GM18502 (cell line): ENCODE data around the gene ARFRP1.

Source experiments
- ATAC-seq: cut with Tn5 transposase; IDR thresholded peaks from one replicate; pipeline ENCODE4 v1.9.1; 2021; ENCODE audit warnings: mild to moderate bottlenecking; ENCODE audit not compliant: unreplicated experiment, poor library complexity

ARFRP1 gene

GRCh38 chr20:63744158-63744557 lies 36.4 kb upstream of the ARFRP1 start:
- no peak for ATAC-seq

DNA sequence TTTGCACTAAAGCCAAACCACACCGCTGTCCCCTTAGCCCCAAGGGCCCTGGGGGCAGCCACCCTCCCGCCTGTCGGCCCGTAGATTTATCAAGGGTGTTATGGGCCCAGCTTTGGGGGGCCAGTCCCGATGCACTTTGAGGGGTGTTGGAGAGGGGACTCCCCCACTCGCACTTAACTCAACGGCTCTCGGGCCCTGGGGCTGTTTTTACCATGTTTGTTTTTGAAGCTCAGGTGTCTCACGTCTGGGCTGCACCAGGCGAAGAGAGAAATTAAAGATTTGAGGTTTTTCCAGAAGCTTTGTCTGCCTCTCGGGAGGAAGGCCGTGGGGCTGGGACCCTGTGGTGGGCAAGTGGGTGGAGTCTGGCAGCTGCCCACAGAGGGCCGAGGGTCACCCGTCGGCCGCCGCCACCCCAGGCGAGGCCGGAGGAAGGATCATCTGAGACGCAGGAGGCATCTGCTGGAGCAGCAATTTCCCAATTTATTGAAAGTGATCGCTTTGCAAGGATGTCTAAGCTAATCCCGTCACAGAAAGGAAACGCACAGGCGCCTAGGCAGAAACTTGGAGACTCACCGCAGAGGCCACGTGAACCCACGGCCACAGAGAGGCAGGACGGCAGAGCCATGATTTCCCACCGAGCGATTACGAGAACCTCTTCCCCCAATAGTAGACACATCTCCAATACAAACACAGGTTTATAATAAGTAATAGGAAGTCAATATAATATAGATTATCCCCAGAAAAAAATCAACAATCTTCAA lies 35.6 kb upstream of the ARFRP1 start:
- no peak for ATAC-seq

- no peak for ATAC-seq
Measured at GRCh38 chr20:63742381-63743024, 34.7 kb upstream of the ARFRP1 start.

- ATAC-seq, result no peak
Measured at GRCh38 chr20:63741676-63742380, 34.1 kb upstream of the ARFRP1 start.

DNA sequence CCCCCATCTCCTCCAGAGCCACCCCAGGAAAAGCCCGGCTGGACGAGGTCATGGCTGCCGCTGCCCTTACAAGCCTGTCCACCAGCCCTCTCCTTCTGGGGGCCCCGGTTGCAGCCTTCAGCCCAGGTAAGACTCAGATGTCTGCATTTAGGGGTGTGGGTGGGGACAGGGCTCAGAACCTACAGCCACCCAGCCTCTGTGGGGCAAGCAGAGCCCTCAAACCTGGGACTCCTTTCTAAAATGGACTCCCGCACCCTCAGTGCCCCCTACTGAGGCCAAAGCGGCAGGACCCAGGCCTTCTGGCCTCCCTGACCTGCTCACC lies 33.5 kb upstream of the ARFRP1 start:
- no peak for ATAC-seq

GRCh38 chr20:63740627-63741353 lies 33.0 kb upstream of the ARFRP1 start:
- no peak for ATAC-seq

GRCh38 chr20:63740070-63740626 lies 32.4 kb upstream of the ARFRP1 start:
- no peak for ATAC-seq

GRCh38 chr20:63739130-63740069 lies 31.6 kb upstream of the ARFRP1 start, which contains the start of gene SLC2A4RG:
TSS of gene SLC2A4RG (plus strand) at chr20:63739776. CDS start at chr20:63739913, 137 bp downstream.
- ATAC-seq, result no peak

DNA sequence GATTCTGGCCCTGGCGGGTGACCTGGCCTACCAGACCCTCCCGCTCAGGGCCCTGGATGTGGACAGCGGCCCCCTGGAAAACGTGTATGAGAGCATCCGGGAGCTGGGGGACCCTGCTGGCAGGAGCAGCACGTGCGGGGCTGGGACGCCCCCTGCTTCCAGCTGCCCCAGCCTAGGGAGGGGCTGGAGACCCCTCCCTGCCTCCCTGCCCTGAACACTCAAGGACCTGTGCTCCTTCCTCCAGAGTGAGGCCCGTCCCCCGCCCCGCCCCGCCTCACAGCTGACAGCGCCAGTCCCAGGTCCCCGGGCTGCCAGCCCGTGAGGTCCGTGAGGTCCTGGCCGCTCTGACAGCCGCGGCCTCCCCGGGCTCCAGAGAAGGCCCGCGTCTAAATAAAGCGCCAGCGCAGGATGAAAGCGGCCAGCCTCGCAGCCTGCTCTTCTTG lies 30.9 kb upstream of the ARFRP1 start:
- ATAC-seq, result no peak

- no peak for ATAC-seq
Measured at GRCh38 chr20:63737945-63738686, 30.3 kb upstream of the ARFRP1 start.

DNA sequence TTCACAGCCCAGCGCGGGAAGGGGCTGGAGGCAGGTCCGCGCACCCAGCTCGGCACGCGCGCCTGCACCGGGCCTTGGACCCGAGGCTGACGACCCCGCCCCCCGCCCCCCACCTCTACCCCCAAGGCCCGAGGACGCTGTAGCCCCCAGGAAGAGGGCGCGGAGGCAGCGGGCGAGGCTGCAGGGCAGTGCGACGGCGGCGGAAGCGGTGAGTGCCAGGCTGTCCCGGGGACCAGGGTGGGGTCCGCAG lies 29.8 kb upstream of the ARFRP1 start:
- ATAC-seq, result no peak

GRCh38 chr20:63736893-63737694 lies 29.3 kb upstream of the ARFRP1 start:
- no peak for ATAC-seq

DNA sequence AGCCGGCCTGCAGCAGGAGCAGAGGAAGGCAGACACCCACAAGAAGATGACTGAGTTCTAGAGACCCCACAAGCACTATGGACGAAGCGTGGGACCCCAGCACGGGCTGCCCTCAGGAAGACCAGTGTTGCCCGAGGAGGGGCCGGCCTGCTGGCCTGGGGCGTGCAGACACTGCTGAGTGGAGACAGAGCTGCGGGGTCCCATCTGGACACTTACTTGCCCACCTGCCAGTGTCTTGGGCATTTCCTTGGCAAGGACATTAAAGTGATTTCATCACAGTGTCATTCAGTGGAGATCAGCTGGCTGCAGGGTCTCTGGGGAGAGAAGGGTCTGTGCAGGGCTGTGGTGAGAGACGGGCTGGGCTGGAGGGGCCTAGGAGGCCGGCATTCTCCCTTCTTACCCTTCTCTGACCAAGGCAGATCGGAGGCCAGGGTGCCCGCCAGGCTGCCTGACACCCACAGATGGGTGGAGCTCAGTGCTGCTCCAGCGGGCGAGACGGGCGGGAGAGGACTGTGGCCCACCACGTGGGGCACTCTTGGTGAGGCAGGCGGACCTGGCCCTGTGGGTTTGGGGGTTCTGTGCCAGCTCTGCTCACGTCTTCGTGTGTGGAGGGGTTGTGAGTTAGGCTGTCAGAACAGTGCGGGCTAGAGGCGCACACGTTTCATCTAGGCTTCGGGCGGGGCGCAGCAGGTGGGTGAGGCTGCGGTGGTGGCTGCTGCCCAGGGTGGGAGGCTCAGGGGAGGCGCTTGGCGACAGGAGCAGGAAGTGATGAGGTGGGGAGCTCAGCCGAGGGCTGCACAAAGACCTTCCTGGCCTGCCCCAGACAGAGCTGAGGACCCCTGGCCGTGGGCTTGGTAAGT lies 28.3 kb upstream of the ARFRP1 start, which contains the start of gene LIME1:
TSS of gene LIME1 (plus strand) at position 806 of the 860 bp plus-strand sequence. CDS start 886 bp downstream, outside the sequence.
- ATAC-seq, result no peak

DNA sequence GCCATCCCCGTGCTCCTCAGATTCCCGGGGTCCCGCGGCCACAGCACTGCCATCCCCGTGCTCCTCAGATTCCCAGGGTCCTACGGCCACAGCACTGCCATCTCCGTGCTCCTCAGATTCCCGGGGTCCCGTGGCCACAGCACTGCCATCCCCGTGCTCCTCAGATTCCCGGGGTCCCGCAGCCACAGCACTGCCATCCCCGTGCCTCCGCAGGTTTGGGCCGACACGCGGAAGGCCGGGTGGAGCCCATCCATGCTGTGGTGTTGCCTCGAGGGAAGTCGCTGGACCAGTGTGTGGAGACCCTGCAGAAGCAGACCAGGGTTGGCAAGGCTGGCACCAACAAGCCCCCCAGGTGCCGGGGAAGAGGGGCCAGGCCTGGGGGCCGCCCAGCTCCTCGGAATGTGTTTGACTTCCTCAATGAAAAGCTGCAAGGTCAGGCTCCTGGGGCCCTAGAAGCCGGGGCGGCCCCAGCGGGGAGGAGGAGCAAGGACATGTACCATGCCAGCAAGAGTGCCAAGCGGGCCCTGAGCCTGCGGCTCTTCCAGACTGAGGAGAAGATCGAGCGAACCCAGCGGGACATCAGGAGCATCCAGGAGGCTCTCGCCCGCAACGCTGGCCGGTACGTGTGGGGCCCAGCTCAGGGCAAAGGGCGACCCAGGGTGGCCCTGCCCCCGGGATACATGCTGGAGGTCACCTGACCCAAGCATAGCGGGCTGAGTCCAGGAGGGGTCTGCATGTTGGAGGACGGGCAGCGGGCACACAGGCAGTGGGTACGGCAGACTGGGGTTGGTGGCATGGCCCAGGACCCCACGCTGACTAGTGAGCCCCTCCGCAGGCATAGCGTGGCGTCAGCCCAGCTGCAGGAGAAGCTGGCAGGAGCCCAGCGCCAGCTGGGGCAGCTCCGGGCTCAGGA lies 27.4 kb upstream of the ARFRP1 start:
- no peak for ATAC-seq

GRCh38 chr20:63734111-63734945 lies 26.6 kb upstream of the ARFRP1 start:
- no peak for ATAC-seq
